Measurements from ENCODE around the gene INSR. TPM values are rescaled to one million over a fixed set of nuclear protein-coding genes. Genes with fewer than 3 reads are reported as not detected.

The INSR gene
- total RNA-seq, 4 donors from 2014 or later: 54.0 to 226 (median 71.1) TPM

DNA sequence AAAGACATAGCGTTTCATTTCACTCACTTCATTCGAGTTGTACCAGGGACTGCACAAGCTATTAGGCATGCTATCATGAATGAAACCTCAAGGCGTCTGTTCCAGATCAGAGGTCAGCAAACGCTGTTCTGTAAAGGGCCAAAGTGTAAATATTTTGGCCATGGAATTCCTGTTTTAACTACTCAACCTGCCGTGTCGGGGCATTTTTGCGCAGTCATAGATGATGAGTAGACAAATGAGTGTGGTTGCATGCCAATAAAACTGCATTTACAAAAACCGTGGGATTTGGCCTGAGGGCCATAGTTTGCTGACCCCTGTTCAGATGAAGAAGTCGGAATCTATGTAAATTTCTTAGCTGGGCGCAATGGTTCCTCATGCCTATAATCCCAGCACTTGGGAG lies 6.5 kb downstream of the INSR start:
- H3K36me3 ChIP-seq: no peaks in the 10 kb centered on the region
- H3K4me3 ChIP-seq: no peak overlapping the region
- H3K9me3 ChIP-seq: no peaks in the 10 kb centered on the region
- ATAC-seq: no peak
- intact Hi-C loops (cut with DNase I; ENCODE audit: low total_unique reads) (no loop called here), in situ Hi-C loops (cut with MboI; ENCODE audit: low sequenced_read_pairs in 4 of 4) (loop anchor here in 3 of 4 donors (5.0 to 10.0 kb wide), 3 partner anchors 45 to 95 kb away; no protein-coding TSS in a partner anchor)
- H3K4me1 ChIP-seq: peaks cover 3 to 5% of the 10 kb centered on the region in 2 donors
- no peaks in the 10 kb centered on the region for H3K27me3 ChIP-seq
- H3K27ac ChIP-seq: peak overlapping the region in 1 of 4 donors; percentile 58
- TF ChIP-seq POLR2A (IDR thresholded peaks at IDR 0.05): no peak
- TF ChIP-seq, protein P1, sequence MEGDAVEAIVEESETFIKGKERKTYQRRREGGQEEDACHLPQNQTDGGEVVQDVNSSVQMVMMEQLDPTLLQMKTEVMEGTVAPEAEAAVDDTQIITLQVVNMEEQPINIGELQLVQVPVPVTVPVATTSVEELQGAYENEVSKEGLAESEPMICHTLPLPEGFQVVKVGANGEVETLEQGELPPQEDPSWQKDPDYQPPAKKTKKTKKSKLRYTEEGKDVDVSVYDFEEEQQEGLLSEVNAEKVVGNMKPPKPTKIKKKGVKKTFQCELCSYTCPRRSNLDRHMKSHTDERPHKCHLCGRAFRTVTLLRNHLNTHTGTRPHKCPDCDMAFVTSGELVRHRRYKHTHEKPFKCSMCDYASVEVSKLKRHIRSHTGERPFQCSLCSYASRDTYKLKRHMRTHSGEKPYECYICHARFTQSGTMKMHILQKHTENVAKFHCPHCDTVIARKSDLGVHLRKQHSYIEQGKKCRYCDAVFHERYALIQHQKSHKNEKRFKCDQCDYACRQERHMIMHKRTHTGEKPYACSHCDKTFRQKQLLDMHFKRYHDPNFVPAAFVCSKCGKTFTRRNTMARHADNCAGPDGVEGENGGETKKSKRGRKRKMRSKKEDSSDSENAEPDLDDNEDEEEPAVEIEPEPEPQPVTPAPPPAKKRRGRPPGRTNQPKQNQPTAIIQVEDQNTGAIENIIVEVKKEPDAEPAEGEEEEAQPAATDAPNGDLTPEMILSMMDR (IDR thresholded peaks at IDR 0.05 in 4 of 5, conservative IDR thresholded peaks at IDR 0.05 in 1 of 5): no peak
- DNase-seq: no peak

DNA sequence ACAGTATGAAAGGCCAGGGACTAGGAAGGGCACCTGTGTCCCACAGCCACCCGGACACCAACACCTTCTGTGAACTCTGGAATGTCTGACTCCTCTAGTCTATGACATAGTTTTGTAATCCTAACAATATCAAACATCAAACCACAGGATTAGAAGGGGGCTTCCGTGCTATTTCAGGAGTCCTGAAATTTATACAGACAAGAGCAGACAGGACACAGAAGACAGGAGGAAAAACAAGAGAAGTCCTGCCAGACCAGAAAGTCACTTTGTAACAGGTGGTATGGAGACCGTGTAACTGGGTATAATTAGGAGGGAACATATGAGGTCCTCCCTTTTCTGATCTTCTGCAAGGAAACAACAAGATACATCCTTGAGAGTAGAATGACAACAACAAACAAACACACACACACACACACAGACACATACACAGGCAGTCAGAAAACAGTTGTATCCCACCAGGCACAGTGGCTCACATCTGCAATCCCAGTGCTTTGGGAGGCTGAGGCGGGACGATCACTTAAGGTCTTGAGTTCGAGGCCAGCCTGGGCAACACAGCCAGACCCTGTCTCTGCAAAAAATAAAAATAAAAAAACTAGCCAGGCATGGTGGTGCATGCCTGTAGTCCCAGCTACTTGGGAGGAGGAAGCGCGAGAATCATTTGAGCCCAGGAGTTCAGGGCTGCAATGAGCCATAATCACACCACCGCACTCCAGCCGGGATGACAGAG lies 13.1 kb downstream of the INSR start:
- in situ Hi-C loops (cut with MboI; ENCODE audit: low sequenced_read_pairs in 4 of 4) (loop anchor here in 1 of 4 donors (10.0 kb wide), 1 partner anchor 76 kb away; no protein-coding TSS in a partner anchor), intact Hi-C loops (cut with DNase I; ENCODE audit: low total_unique reads) (no loop called here)
- H3K4me3 ChIP-seq: no peak overlapping the region
- H3K4me1 ChIP-seq: peaks cover 5 to 14% of the 10 kb centered on the region in 2 donors
- no peaks in the 10 kb centered on the region for H3K36me3 ChIP-seq
- ATAC-seq: peak; percentile 58 to 64
- H3K27me3 ChIP-seq: no peaks in the 10 kb centered on the region
- no peaks in the 10 kb centered on the region for H3K9me3 ChIP-seq
- peak overlapping the region; percentile 52 to 66 (median 58) for H3K27ac ChIP-seq
- TF ChIP-seq, protein P1 (IDR thresholded peaks at IDR 0.05 in 4 of 5, conservative IDR thresholded peaks at IDR 0.05 in 1 of 5): no peak
- no peak for TF ChIP-seq POLR2A (IDR thresholded peaks at IDR 0.05)
- no peak for DNase-seq

- TF ChIP-seq, protein P1 (IDR thresholded peaks at IDR 0.05 in 4 of 5, conservative IDR thresholded peaks at IDR 0.05 in 1 of 5): no peak
- in situ Hi-C loops (cut with MboI; ENCODE audit: low sequenced_read_pairs in 4 of 4) (no loop called here), intact Hi-C loops (cut with DNase I; ENCODE audit: low total_unique reads) (no loop called here)
- H3K4me3 ChIP-seq: no peak overlapping the region
- ATAC-seq (no peak), DNase-seq (no peak)
- H3K36me3 ChIP-seq: no peaks in the 10 kb centered on the region
- no peaks in the 10 kb centered on the region for H3K27me3 ChIP-seq
- H3K9me3 ChIP-seq: no peaks in the 10 kb centered on the region
- H3K27ac ChIP-seq: peak overlapping the region in 2 of 4 donors; percentile 15
- peaks cover 0 to 3% of the 10 kb centered on the region in 2 donors for H3K4me1 ChIP-seq
Measured at GRCh38 chr19:7272856-7273578, 21.2 kb downstream of the INSR start.

DNA sequence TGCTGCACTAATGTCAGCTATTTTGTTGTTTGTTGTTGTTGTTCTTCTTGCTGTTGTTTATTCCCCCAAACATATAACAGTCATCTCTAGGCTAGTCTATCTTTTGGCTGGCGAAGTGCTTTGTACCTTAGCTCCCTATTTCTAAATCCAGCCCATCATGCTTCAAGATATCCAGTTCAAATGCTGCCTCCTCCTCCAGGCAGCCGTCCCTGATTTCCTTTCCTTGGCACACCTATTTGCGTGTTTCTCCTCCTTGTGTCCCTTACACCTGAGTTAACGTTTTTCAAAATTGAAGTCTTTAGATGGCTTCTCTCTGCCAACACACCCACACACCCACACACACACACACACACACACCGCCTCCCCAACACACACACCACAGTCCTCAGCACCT lies 25.5 kb downstream of the INSR start:
- ATAC-seq: no peak
- Histone ChIP-seq H3K27ac (no peak overlapping the region), H3K27me3 (no peaks in the 10 kb centered on the region), H3K36me3 (peaks cover 0 to 13% of the 10 kb centered on the region in 2 donors), H3K9me3 (no peaks in the 10 kb centered on the region), H3K4me1 (peaks cover 8 to 19% of the 10 kb centered on the region in 2 donors), H3K4me3 (no peak overlapping the region)
- no peak for TF ChIP-seq POLR2A (IDR thresholded peaks at IDR 0.05)
- TF ChIP-seq, protein P1 (IDR thresholded peaks at IDR 0.05 in 4 of 5, conservative IDR thresholded peaks at IDR 0.05 in 1 of 5): no peak
- no peak for DNase-seq
- intact Hi-C loops (cut with DNase I; ENCODE audit: low total_unique reads) (no loop called here), in situ Hi-C loops (cut with MboI; ENCODE audit: low sequenced_read_pairs in 4 of 4) (no loop called here)

Measured in gastrocnemius medialis (tissue), 4 donors.